Stimulated activated CD4-positive, alpha-beta T cell treated with anti-CD3 and anti-CD28 coated beads, Interleukin-2, amount 100 ng/mL, for 48 hours (primary cell): ENCODE data around the gene LIN28B.

ENCODE experiments used
- DNase-seq, 2 donors: peaks; one replicate each; pipeline ENCODE4 v3.0.0-alpha.2; 2020

Gene LIN28B

DNA sequence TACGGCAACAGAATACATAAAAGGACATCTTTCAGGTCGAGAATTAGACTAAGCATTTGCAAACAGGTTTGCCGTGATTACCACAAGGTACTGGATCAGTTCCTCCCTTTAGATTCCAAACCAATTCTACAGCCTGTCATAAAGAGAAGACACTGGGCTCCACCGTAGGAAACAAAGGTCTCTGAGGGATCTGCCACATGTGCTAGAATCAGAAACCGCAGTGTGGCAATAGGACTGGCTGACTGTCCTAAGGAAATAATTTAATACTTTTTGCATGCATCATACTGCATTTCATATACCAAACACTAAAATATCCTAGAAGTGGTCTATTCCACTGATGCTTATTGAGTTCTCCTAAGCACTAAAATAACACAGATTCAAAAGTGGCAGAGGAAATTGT is 163.7 kb downstream of the LIN28B start:
- no peak for DNase-seq

DNA sequence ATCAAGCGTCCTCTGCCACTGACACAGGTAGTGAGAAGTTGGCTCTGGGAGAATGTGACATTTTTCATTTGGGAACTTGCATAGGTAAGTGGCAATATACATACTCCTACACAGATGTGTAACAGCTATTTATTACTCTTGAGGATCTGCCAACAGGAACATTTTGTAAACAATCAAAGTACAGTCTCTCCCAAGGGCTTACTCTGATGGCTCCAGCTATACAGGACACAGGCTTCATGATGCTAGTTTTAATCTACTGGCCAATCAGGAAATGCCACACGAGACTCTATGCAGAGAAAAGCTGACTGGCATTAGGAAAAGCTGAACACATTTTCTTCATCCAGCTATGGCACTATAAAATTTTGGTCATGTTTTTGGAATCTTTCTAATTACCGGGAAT is 165.1 kb downstream of the LIN28B start:
- no peak for DNase-seq

DNA sequence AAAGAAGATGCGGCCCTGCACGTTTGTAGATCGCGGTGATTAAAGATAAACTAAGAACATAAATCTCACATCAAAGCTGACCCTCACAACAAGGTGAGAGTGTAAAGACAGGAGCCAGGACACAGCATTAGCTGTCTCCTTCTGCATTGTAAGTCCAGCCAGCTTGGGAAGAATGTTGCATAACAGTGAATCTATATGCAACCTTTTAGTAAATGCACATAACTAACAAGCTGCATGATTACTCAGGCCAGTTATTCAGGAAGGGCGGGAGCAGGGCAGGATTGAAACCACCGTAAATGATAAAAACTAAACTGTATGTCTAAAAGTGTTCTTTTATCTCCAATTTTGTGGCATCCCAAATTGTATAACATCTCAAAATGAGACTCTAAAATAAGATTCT is 165.8 kb downstream of the LIN28B start:
- no peak for DNase-seq
